ENCODE measurements around the gene HDX.
"Not testable (repeated sequence)": the region's sequence is repeated elsewhere in the genome, so short reads cannot be mapped to it uniquely, and the experiment has no call there.

HDX gene, protein sequence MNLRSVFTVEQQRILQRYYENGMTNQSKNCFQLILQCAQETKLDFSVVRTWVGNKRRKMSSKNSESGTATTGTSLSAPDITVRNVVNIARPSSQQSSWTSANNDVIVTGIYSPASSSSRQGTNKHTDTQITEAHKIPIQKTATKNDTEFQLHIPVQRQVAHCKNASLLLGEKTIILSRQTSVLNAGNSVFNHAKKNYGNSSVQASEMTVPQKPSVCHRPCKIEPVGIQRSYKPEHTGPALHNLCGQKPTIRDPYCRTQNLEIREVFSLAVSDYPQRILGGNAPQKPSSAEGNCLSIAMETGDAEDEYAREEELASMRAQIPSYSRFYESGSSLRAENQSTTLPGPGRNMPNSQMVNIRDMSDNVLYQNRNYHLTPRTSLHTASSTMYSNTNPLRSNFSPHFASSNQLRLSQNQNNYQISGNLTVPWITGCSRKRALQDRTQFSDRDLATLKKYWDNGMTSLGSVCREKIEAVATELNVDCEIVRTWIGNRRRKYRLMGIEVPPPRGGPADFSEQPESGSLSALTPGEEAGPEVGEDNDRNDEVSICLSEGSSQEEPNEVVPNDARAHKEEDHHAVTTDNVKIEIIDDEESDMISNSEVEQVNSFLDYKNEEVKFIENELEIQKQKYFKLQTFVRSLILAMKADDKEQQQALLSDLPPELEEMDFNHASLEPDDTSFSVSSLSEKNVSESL

GRCh38 chrX:84501798-84502628 is at the start of gene HDX:
TSS of gene HDX (minus strand) at chrX:84502453. CDS start at chrX:84475397, 27,056 bp downstream.
- DNase-seq: peak; percentile 89

DNA sequence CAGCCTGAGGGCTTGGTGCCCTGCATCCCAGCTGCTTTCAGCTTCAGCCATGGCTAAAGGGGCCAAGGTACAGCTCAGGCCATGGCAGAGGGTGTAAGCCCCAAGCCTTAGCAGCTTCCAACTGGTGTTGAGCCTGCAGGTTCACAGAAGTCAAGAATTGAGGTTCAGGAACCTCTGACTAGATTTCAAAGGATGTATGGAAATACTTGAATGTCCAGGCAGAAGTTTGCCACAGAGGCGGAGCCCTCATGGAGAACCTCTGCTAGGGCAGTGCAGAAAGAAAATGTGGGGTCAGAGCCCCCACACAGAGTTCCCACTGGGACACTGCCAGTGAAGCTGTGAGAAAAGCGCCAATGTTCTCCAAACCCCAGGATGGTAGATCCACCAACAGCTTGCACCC is 39.1 kb upstream of the HDX start:
- not testable (repeated sequence) for DNase-seq

DNA sequence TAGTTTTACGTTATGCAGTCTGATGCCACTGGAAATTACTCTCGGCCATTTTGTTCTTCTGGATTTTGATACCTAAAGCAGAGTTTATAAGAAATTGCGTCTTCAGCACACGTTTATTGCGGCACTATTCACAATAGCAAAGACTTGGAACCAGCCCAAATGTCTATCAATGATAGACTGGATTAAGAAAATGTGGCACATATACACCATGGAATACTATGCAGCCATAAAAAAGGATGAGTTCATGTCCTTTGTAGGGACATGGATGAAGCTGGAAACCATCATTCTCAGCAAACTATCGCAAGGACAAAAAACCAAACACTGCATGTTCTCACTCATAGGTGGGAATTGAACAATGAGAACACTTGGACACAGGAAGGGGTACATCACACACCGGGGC is 35.4 kb upstream of the HDX start:
- DNase-seq: not testable (repeated sequence)

DNA sequence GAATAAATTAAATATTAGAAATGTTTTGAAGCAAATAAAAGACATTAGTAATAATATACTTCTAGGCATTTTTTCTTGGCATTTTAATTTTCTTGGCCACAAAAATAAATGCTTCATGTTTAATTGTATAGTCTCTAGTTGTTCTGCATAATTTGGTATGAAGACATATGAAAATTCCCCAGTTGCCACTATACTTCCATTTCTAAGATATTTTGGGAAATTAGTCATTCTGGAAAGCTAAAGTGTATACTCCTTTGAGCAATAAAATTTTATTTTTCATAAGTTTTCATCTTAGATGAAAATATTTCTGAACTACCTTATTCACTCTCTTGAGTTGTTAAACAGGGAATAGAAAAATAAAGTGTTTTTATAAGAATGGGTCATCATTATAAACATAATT is 13.8 kb downstream of the HDX start:
- DNase-seq: no peak

DNA sequence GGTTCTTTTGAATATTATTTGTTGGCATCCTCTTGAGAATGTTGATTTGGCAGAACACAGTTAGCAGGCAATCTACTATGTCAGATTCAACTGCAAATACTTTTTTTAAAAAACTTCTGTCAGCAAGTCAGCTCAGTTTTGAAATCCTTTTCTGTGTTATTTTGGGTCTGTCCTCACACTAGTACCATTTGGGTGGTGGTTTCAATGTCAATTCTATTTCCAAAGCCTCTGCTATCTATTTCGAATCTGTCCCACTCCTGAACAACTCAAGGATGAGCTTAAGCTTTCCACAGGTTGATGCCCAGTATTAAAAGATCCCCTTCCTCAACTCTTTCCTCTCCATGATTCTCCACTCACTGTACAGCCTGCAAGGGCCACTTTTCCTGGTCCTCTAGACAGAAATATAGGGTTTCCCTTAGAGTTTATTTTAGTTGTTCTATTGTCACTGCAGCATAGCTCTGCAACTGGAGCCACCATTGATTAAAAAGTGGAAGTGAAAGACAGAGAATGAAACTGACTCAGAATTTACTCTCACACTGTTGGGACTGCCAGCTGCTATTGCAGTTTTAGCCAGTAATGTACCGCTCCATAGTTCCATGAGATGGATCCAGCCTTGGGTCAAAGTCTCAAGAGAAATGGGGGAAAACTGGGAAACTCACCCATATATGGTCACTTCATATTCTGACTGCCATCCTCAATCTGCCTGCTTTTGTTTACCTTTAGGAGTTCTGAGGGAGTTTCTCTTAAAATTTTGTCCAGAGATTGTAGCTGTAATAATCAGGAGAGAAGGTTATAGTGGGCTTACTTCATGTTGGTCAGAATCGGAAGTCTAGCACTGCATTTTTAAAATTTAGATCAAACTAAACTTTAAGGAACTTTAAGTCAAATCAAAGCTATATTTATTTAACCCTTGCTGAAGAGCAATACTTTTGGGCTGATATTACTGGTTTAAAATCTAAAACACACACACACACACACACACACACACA is 14.6 kb downstream of the HDX start:
- no peak for DNase-seq

DNA sequence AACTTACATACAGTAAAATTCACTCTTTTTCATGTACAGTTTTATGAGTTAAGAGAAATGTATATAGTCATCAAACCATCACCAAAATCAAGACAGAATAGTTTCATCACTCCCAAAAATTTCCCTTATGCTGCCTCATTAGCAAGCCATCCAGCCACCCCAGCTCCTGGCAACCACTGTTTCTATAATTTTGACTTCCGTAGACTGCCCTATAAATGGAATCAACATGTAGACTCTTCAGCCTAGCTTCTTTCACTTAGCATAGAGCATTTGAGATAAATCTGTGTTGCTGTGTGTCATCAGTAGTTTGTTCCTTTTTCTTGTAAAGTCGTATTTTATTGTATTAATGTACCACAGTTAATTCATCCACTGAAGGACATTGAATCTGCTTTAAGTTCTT is 23.2 kb downstream of the HDX start:
- no peak for DNase-seq

DNA sequence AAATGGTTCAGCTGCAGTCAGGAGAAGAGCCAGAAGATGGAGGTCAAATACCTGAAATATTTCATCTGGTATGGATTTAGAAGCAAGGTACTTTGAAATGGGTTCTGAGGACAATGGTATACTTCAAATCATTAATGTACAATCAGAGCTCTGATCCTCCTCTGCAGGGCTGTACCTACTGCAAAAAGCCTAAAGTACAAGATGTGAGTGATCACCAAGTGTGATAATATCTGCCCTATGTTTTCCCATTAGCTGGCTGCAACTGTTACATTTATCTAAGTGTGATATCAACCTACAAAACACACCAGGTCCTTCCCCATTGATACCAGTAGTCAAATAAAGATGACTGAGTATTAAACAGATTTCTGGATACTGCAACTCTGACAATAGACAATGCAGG is 25.1 kb downstream of the HDX start:
- no peak for DNase-seq

DNA sequence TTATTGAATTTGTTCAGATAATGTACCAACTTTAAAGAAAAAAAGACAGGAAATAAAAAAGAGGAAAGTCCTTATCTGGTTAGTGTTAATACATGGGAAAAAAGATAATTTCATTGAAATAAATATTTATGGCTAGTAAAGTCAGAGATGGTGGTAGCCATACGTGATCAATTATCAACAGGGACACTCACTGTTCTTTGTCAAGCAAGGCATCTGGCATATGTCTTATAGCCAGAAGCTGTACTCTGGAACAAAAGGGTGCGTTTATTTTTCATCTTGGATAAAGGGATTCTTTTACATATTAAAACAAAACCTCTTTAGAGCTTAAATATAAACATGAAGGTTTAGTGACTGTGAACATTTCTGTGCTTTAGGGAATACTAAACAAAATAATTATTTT is 26.7 kb downstream of the HDX start:
- DNase-seq: no peak

DNA sequence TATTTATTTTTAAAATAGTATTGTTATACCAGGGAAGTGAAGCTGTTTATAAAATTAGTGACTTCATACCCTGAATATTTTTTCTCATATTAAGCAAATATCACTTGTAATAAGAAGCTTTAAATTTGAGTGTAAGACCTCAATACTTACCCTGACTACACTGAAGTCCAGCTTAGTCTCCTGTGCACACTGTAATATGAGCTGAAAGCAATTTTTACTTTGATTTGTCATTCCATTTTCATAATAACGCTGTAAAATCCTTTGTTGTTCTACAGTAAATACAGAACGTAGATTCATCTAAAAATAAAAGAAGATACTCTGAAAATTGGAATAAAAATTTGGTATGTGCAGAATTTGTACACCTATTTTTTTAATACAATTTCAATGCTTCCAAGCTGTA is 27.2 kb downstream of the HDX start:
- no peak for DNase-seq

GRCh38 chrX:84469226-84469625 is 33.0 kb downstream of the HDX start:
- peak; percentile 27 for DNase-seq

- DNase-seq: no peak
These were observed 34.4 kb downstream of the HDX start for GRCh38 chrX:84467898-84468297.

GRCh38 chrX:84453351-84454246 is 48.7 kb downstream of the HDX start:
- no peak for DNase-seq

DNA sequence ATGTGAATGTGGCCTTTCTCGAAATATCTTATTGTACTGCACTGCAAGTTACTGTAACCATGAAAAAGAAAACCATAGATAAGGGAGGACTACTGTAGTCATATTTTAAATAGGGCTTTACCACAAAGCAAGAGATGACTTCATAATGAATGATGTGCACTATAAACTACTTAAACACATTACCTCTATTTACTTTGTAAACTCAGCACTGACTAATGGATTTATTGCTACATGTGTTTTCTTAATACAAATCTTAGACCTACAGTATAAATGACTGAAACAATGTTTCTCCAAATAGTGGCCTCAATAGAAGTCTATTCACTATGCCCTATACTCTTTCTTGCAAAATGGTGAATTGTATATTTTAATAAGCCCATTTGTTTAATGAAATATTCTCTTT is 61.1 kb downstream of the HDX start:
- peak; percentile 3 for DNase-seq

GRCh38 chrX:84415140-84415539 is 87.1 kb downstream of the HDX start:
- DNase-seq: no peak

DNA sequence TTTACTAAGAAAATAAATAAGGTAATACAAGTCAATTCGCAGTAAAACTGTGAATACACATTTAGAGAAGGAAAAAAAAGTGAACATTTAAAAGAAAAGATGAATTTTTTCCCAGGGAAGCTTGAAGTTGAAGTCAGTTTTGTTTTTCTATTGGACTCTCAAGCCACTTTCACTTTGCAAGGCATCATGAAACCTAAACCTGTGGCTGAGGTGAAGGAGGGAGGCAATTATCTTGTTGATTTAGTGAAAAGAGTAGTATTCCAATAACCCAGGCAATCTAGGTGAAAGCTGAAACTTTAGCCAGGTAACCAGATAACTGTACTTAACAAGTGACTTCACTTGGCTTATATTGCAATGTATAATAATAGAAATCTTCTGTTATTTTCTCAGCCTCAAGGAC is 138.6 kb downstream of the HDX start:
- no peak for DNase-seq

DNA sequence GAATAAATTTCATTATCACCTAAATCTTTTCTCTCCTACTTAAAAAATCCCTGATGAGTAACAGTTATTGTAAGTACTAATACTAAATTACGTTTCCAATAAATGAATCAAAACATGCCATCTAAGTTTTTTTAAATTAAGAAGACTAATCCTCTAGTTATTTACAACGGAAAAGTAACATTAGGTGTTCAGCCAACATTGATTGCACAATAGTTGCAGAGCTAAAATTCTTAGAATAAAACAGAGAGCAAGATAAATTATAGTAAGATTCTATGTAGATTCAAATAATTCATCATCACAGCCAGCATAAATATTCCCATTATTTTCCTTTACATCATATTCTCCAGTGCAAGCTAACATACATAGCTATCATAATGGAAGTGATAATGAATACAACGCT is 139.2 kb downstream of the HDX start:
- no peak for DNase-seq

GRCh38 chrX:84362184-84362838 is 139.9 kb downstream of the HDX start:
- no peak for DNase-seq

DNA sequence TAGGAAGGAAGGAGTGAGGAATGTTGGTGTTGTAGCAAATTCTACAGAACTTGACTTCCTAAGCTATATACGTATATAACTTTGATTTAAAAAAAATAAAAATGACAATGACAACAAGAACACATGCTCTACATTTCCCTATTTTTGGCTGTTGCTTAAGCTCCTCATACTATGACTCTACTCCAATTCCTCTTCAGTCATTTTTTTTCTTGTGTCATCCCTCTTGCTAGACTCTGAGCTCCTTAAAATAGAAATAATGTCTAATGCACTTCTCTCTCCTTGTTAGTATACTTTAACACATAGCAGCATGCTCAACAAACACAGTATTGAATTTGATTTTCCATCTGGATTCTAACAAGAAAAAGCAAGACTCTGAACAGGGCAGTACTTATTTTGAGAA is 144.0 kb downstream of the HDX start:
- DNase-seq: no peak

- no peak for DNase-seq
These were observed 145.0 kb downstream of the HDX start for GRCh38 chrX:84357296-84357695.

GRCh38 chrX:84340968-84341367 is 161.3 kb downstream of the HDX start:
- DNase-seq: peak; percentile 18
